T-helper 1 cell treated with Interleukin-12 subunit alpha and Interleukin-12 subunit beta and Interleukin-4 antibody, amounts not matched to agents 30 μg/mL and 1 μg/mL, for 36 hours (primary cell): Measurements from ENCODE around the gene DCXR.
"Not testable (repeated sequence)": the region's sequence is repeated elsewhere in the genome, so short reads cannot be mapped to it uniquely, and the experiment has no call there.

Source experiments
- H3K27ac Mint-ChIP-seq: one replicate; pipeline ENCODE4 v1.8.0; 2021; ENCODE audit warnings: mild to moderate bottlenecking, mixed read lengths
- H3K27me3 Mint-ChIP-seq: one replicate; pipeline ENCODE4 v1.8.0; 2021; ENCODE audit warnings: low read depth, mixed read lengths
- H3K36me3 Mint-ChIP-seq: one replicate; pipeline ENCODE4 v1.8.0; 2021; ENCODE audit warnings: low read depth, mixed read lengths
- H3K4me1 Mint-ChIP-seq: one replicate; pipeline ENCODE4 v1.8.0; 2021; ENCODE audit warnings: low read depth, mixed read lengths
- H3K4me3 Mint-ChIP-seq: one replicate; pipeline ENCODE4 v1.8.0; 2021; ENCODE audit warnings: mild to moderate bottlenecking, moderate library complexity, mixed read lengths
- H3K9me3 Mint-ChIP-seq: one replicate; pipeline ENCODE4 v1.8.0; 2021; ENCODE audit warnings: mixed read lengths

The DCXR gene

GRCh38 chr17:82043507-82043906 lies 6.0 kb upstream of the DCXR start:
- no peaks in the 10 kb centered on the region for H3K9me3 Mint-ChIP-seq
- no peaks in the 10 kb centered on the region for H3K27me3 Mint-ChIP-seq
- H3K27ac Mint-ChIP-seq: no peak overlapping the region
- H3K4me1 Mint-ChIP-seq: peaks cover 10% of the 10 kb centered on the region
- H3K4me3 Mint-ChIP-seq: no peak overlapping the region
- peaks cover 5% of the 10 kb centered on the region for H3K36me3 Mint-ChIP-seq

GRCh38 chr17:82042649-82043048 lies 5.2 kb upstream of the DCXR start:
- no peaks in the 10 kb centered on the region for H3K9me3 Mint-ChIP-seq
- peaks cover 13% of the 10 kb centered on the region for H3K4me1 Mint-ChIP-seq
- no peak overlapping the region for H3K4me3 Mint-ChIP-seq
- H3K27ac Mint-ChIP-seq: no peak overlapping the region
- H3K36me3 Mint-ChIP-seq: peaks cover 3% of the 10 kb centered on the region
- peaks cover 4% of the 10 kb centered on the region for H3K27me3 Mint-ChIP-seq

GRCh38 chr17:82041144-82041814 lies 3.8 kb upstream of the DCXR start:
- no peaks in the 10 kb centered on the region for H3K9me3 Mint-ChIP-seq
- peaks cover 4% of the 10 kb centered on the region for H3K27me3 Mint-ChIP-seq
- no peak overlapping the region for H3K4me3 Mint-ChIP-seq
- no peaks in the 10 kb centered on the region for H3K36me3 Mint-ChIP-seq
- H3K27ac Mint-ChIP-seq: no peak overlapping the region
- H3K4me1 Mint-ChIP-seq: peaks cover 11% of the 10 kb centered on the region

- Mint-ChIP-seq H3K9me3 (no peaks in the 10 kb centered on the region), H3K36me3 (peaks cover 7% of the 10 kb centered on the region), H3K4me1 (peaks cover 14% of the 10 kb centered on the region), H3K27me3 (peaks cover 4% of the 10 kb centered on the region), H3K4me3 (no peak overlapping the region), H3K27ac (no peak overlapping the region)
Measured at GRCh38 chr17:82039695-82040299, 2.3 kb upstream of the DCXR start.

GRCh38 chr17:82038796-82039409 lies 1.4 kb upstream of the DCXR start:
- H3K9me3 Mint-ChIP-seq, H3K27ac Mint-ChIP-seq, H3K36me3 Mint-ChIP-seq, H3K4me3 Mint-ChIP-seq, H3K27me3 Mint-ChIP-seq: not testable (repeated sequence)
- peaks cover 14% of the 10 kb centered on the region for H3K4me1 Mint-ChIP-seq

- Mint-ChIP-seq H3K4me1 (peaks cover 15% of the 10 kb centered on the region), H3K9me3 (no peaks in the 10 kb centered on the region), H3K36me3 (peaks cover 7% of the 10 kb centered on the region), H3K27me3 (peaks cover 4% of the 10 kb centered on the region), H3K27ac (peak overlapping the region; percentile 94), H3K4me3 (peak overlapping the region; percentile 88)
Measured at GRCh38 chr17:82037889-82038195, 345 bp upstream of the DCXR start.

- Mint-ChIP-seq H3K36me3 (peaks cover 7% of the 10 kb centered on the region), H3K4me3 (peak overlapping the region; percentile 72), H3K27ac (peak overlapping the region; percentile 26), H3K4me1 (peaks cover 16% of the 10 kb centered on the region), H3K9me3 (no peaks in the 10 kb centered on the region), H3K27me3 (peaks cover 4% of the 10 kb centered on the region)
Measured at GRCh38 chr17:82036634-82037091, 834 bp downstream of the DCXR start.

GRCh38 chr17:82035956-82036633 lies 1.4 kb downstream of the DCXR start:
- H3K9me3 Mint-ChIP-seq: no peaks in the 10 kb centered on the region
- peaks cover 7% of the 10 kb centered on the region for H3K36me3 Mint-ChIP-seq
- no peak overlapping the region for H3K27ac Mint-ChIP-seq
- peaks cover 16% of the 10 kb centered on the region for H3K4me1 Mint-ChIP-seq
- H3K4me3 Mint-ChIP-seq: peak overlapping the region; percentile 72
- H3K27me3 Mint-ChIP-seq: peaks cover 4% of the 10 kb centered on the region

- peaks cover 4% of the 10 kb centered on the region for H3K27me3 Mint-ChIP-seq
- H3K4me3 Mint-ChIP-seq: peak overlapping the region; percentile 37
- peaks cover 16% of the 10 kb centered on the region for H3K4me1 Mint-ChIP-seq
- no peaks in the 10 kb centered on the region for H3K9me3 Mint-ChIP-seq
- H3K36me3 Mint-ChIP-seq: peaks cover 7% of the 10 kb centered on the region
- H3K27ac Mint-ChIP-seq: no peak overlapping the region
Measured at GRCh38 chr17:82035488-82035887, 2.0 kb downstream of the DCXR start.

- Mint-ChIP-seq H3K36me3 (peaks cover 7% of the 10 kb centered on the region), H3K27me3 (peaks cover 4% of the 10 kb centered on the region), H3K4me1 (peaks cover 16% of the 10 kb centered on the region), H3K4me3 (peak overlapping the region; percentile 21), H3K9me3 (no peaks in the 10 kb centered on the region), H3K27ac (no peak overlapping the region)
Measured at GRCh38 chr17:82034371-82035011, 3.0 kb downstream of the DCXR start.

- Mint-ChIP-seq H3K36me3 (peaks cover 7% of the 10 kb centered on the region), H3K9me3 (no peaks in the 10 kb centered on the region)
Measured at GRCh38 chr17:82033359-82034085, 4.0 kb downstream of the DCXR start.

GRCh38 chr17:82031885-82032627 lies 5.4 kb downstream of the DCXR start:
- Mint-ChIP-seq H3K9me3 (no peaks in the 10 kb centered on the region), H3K4me3 (peak overlapping the region; percentile 34), H3K36me3 (peaks cover 7% of the 10 kb centered on the region)

More at GRCh38 chr17:82033359-82034085, 4.0 kb downstream of the DCXR start:
- Mint-ChIP-seq H3K27me3 (peaks cover 4% of the 10 kb centered on the region), H3K4me3 (no peak overlapping the region), H3K27ac (no peak overlapping the region), H3K4me1 (peaks cover 10% of the 10 kb centered on the region)

GRCh38 chr17:82031303-82031884 lies 6.1 kb downstream of the DCXR start, which contains the start of gene RAC3:
Gene RAC3, plus strand, starts transcription at chr17:82031678. Its CDS starts 84 bp downstream, at chr17:82031762.
- H3K27me3 Mint-ChIP-seq: no peaks in the 10 kb centered on the region
- peaks cover 7% of the 10 kb centered on the region for H3K36me3 Mint-ChIP-seq
- peak within 1 kb of the TSS; percentile 85 for H3K4me3 Mint-ChIP-seq
- peak within 1 kb of the TSS; percentile 79 for H3K27ac Mint-ChIP-seq
- peaks cover 4% of the 10 kb centered on the region for H3K4me1 Mint-ChIP-seq
- no peaks in the 10 kb centered on the region for H3K9me3 Mint-ChIP-seq

More at GRCh38 chr17:82031885-82032627, 5.4 kb downstream of the DCXR start:
- H3K27ac Mint-ChIP-seq: no peak overlapping the region
- peaks cover 4% of the 10 kb centered on the region for H3K4me1 Mint-ChIP-seq
- no peaks in the 10 kb centered on the region for H3K27me3 Mint-ChIP-seq
